Peyer's patch (tissue), 4 donors: ENCODE results near the gene TAS2R7. TPM values are rescaled to one million over a fixed set of nuclear protein-coding genes. Genes with fewer than 3 reads are reported as not detected.
A peak's percentile ranks its signal among the peaks of the same experiment; 100 is the strongest.

Source experiments
- DNase-seq, 3 donors: peaks; one replicate each; pipeline ENCODE4 v3.0.0-alpha.2; 2017 to 2019
- H3K27ac ChIP-seq, 4 donors: fragments of 200-600 bp; sonication (generic); one replicate each; pipeline ENCODE4 v1.5.1; 2016 to 2019
- H3K27me3 ChIP-seq, 2 donors: fragments of 200-600 bp; sonication (generic); one replicate each; pipeline ENCODE4 v1.5.1; 2019
- H3K36me3 ChIP-seq, 3 donors: fragments of 200-600 bp; sonication (generic); one replicate each; pipeline ENCODE4 v1.5.1; 2016 to 2019
- H3K4me1 ChIP-seq, 4 donors: fragments of 200-600 bp; sonication (generic); one replicate each; pipeline ENCODE4 v1.5.1; 2016 to 2019
- H3K4me3 ChIP-seq, 4 donors: fragments of 200-600 bp; sonication (generic); 1 replicate in 3 of 4; 2 replicates in 1 of 4; pipeline ENCODE4 v1.5.1; 2016 to 2019; ENCODE audit warnings: mild to moderate bottlenecking in 1 of 4
- H3K9me3 ChIP-seq, 4 donors: fragments of 200-600 bp; sonication (generic); one replicate each; pipeline ENCODE4 v1.5.1; 2016 to 2019; ENCODE audit warnings: mild to moderate bottlenecking in 1 of 4
- CTCF ChIP-seq, 6 experiments: fragments of 450-650 bp in 4 of 6; fragments of 200-600 bp in 2 of 6; sonication (generic) in 1 of 6; IDR thresholded peaks; one replicate each; pipeline ENCODE4 v1.5.1; 2017 to 2019; ENCODE audit warnings: antibody characterized with exemption in 6 of 6, mild to moderate bottlenecking in 3 of 6, moderate library complexity in 1 of 6
- POLR2A ChIP-seq, 2 donors: fragments of 450-650 bp; IDR thresholded peaks; one replicate each; pipeline ENCODE4 v1.5.1; 2017; ENCODE audit warnings: antibody characterized with exemption in 2 of 2, mild to moderate bottlenecking in 2 of 2, moderate library complexity in 2 of 2
- small RNA-seq, 2 donors: library from RNA; depleted of rRNA; stranded (forward); fragments of <200 nt; gene quantifications; one replicate each; pipeline ENCODE3, GENCODE V24; 2016
- total RNA-seq, 4 donors: library from RNA; depleted of rRNA; stranded (reverse); fragments of >200 nt; gene quantifications; one replicate each; pipeline ENCODE4 v1.1.0, GENCODE V29; 2016

Gene TAS2R7
- total RNA-seq, 4 donors from 2014 or later, result not detected

- Histone ChIP-seq H3K27me3 (no peaks in the 10 kb centered on the region), H3K9me3 (no peaks in the 10 kb centered on the region), H3K36me3 (no peaks in the 10 kb centered on the region), H3K27ac (no peak overlapping the region), H3K4me1 (no peaks in the 10 kb centered on the region), H3K4me3 (no peak overlapping the region)
- DNase-seq, result no peak
- TF ChIP-seq CTCF (IDR thresholded peaks at IDR 0.05) (no peak), POLR2A (IDR thresholded peaks at IDR 0.05) (no peak)
Measured at GRCh38 chr12:10779103-10779502, 23.3 kb downstream of the TAS2R7 start.

- DNase-seq, result no peak
Measured at GRCh38 chr12:10771132-10771733, 31.2 kb downstream of the TAS2R7 start.

GRCh38 chr12:10759657-10760056, 42.8 kb downstream of the TAS2R7 start:
- Histone ChIP-seq H3K27me3 (no peaks in the 10 kb centered on the region), H3K9me3 (peaks cover 0 to 16% (median 5%) of the 10 kb centered on the region in 4 donors), H3K4me3 (no peak overlapping the region), H3K27ac (no peak overlapping the region), H3K36me3 (no peaks in the 10 kb centered on the region), H3K4me1 (no peaks in the 10 kb centered on the region)
- TF ChIP-seq POLR2A (IDR thresholded peaks at IDR 0.05) (no peak), CTCF (IDR thresholded peaks at IDR 0.05) (no peak)
- no peak for DNase-seq

More at GRCh38 chr12:10771132-10771733, 31.2 kb downstream of the TAS2R7 start:
- Histone ChIP-seq H3K4me3 (no peak overlapping the region), H3K36me3 (no peaks in the 10 kb centered on the region), H3K9me3 (no peaks in the 10 kb centered on the region), H3K27me3 (no peaks in the 10 kb centered on the region), H3K27ac (no peak overlapping the region), H3K4me1 (no peaks in the 10 kb centered on the region)
- TF ChIP-seq CTCF (IDR thresholded peaks at IDR 0.05) (peak; percentile 25 to 83 (median 72)), POLR2A (IDR thresholded peaks at IDR 0.05) (no peak)

DNA sequence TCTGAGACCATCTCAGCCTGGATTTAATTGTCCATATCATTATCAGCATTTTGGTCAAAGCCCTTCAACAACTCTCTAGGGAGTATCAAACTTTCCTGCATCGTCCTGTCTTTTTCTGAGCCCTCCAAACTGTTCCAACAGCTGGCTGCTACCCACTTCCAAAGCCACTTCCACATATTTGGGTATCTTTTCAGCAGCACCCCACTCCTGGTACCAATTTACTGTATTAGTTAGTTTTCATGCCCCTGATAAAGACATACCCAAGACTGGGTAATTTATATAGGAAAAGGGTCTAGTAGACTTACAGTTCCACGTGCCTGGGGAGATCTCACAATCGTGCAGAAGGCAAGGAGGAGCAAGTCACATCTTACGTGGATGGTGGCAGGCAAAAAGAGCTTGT, 46.2 kb downstream of the TAS2R7 start:
- Histone ChIP-seq H3K36me3 (no peaks in the 10 kb centered on the region), H3K4me1 (no peaks in the 10 kb centered on the region), H3K27me3 (no peaks in the 10 kb centered on the region), H3K27ac (no peak overlapping the region), H3K4me3 (no peak overlapping the region), H3K9me3 (peaks cover 0 to 16% (median 5%) of the 10 kb centered on the region in 4 donors)
- no peak for DNase-seq
- TF ChIP-seq CTCF (IDR thresholded peaks at IDR 0.05) (no peak), POLR2A (IDR thresholded peaks at IDR 0.05) (no peak)

GRCh38 chr12:10753059-10753458, 49.4 kb downstream of the TAS2R7 start:
- DNase-seq, result no peak
- H3K27me3 ChIP-seq, result no peaks in the 10 kb centered on the region
- H3K27ac ChIP-seq, result no peak overlapping the region
- H3K4me3 ChIP-seq, result no peak overlapping the region
- H3K9me3 ChIP-seq, result peaks cover 0 to 16% (median 5%) of the 10 kb centered on the region in 4 donors
- no peak for TF ChIP-seq CTCF (IDR thresholded peaks at IDR 0.05)
- TF ChIP-seq POLR2A (IDR thresholded peaks at IDR 0.05), result no peak
- no peaks in the 10 kb centered on the region for H3K36me3 ChIP-seq
- H3K4me1 ChIP-seq, result peaks cover 0 to 4% (median 0%) of the 10 kb centered on the region in 4 donors

Small RNAs within 50 kb of the gene (small RNA-seq; reads per million reads assigned to genes)
- 0 reads per million in 2 donors for gene PRR4

Other genes starting within 250 kb of the TAS2R7 start
- 10 to 100 TPM in 2 of 4 donors, 1 to 10 TPM in 2; 7.7 to 28.9 (median 9.8) TPM for gene MAGOHB, start 189.0 kb downstream of the TAS2R7 start, total RNA-seq
- 10 to 100 TPM in 3 of 4 donors, 1 to 10 TPM in 1; 5.8 to 43.1 (median 25.4) TPM for gene STYK1, start 128.6 kb downstream of the TAS2R7 start, total RNA-seq
- gene YBX3, start 79.3 kb downstream of the TAS2R7 start, total RNA-seq, result 100 to 1,000 TPM in 3 of 4 donors, 10 to 100 TPM in 1; 77.1 to 291 (median 151) TPM
- gene TAS2R8, start 4.7 kb upstream of the TAS2R7 start, total RNA-seq, result not detected
- gene TAS2R9, start 7.5 kb upstream of the TAS2R7 start, total RNA-seq, result not detected
- not detected for gene TAS2R10, start 23.7 kb upstream of the TAS2R7 start, total RNA-seq
- gene PRR4, start 46.8 kb upstream of the TAS2R7 start, total RNA-seq, result 10 to 100 TPM in 1 of 4 donors, 1 to 10 TPM in 2, not detected in 1; 5.4 to 10.2 (median 5.8) TPM
- 10 to 100 TPM; 42.5 to 98.2 (median 47.7) TPM for gene PRH1, start 81.6 kb upstream of the TAS2R7 start, total RNA-seq
- 1 to 10 TPM in 3 of 4 donors, not detected in 1; 1.8 to 7.9 (median 7.2) TPM for gene TAS2R13, start 106.9 kb upstream of the TAS2R7 start, total RNA-seq
- not detected for gene PRH2, start 126.6 kb upstream of the TAS2R7 start, total RNA-seq
- 1 to 10 TPM in 3 of 4 donors, not detected in 1; 3.4 to 5.1 (median 4.8) TPM for gene TAS2R14, start 136.6 kb upstream of the TAS2R7 start, total RNA-seq
- 1 to 10 TPM in 3 of 4 donors, not detected in 1; 1.6 to 3.9 (median 1.9) TPM for gene TAS2R50, start 184.3 kb upstream of the TAS2R7 start, total RNA-seq
- 1 to 10 TPM; 3.5 to 9.1 (median 4.7) TPM for gene TAS2R20, start 195.7 kb upstream of the TAS2R7 start, total RNA-seq
- gene TAS2R19, start 220.0 kb upstream of the TAS2R7 start, total RNA-seq, result 10 to 100 TPM in 2 of 4 donors, 1 to 10 TPM in 2; 3.2 to 14.9 (median 8.2) TPM
- gene TAS2R31, start 228.8 kb upstream of the TAS2R7 start, total RNA-seq, result 10 to 100 TPM in 2 of 4 donors, 1 to 10 TPM in 2; 8.1 to 20.6 (median 11.1) TPM